H1 (cell line): Measurements from ENCODE around the gene IKZF5.

ENCODE experiments used
- EZH2 ChIP-seq: fragments of 200-600 bp; sonication (generic); IDR thresholded peaks from 2 replicates; pipeline ENCODE4 v1.7.1; 2012; ENCODE audit warnings: low read depth, mild to moderate bottlenecking, moderate library complexity, low read length, inconsistent platforms; ENCODE audit not compliant: severe bottlenecking
- TAF1 ChIP-seq: IDR thresholded peaks from 2 replicates; pipeline ENCODE4 v1.6.1; 2011; ENCODE audit warnings: mild to moderate bottlenecking, low read depth, low read length
- TF ChIP-seq, protein P1 (sequence below), 3 experiments: IDR thresholded peaks; 1 replicate in 2 of 3; 2 replicates in 1 of 3; pipeline versions ENCODE4 v1.5.1 to v1.6.1; 2011; ENCODE audit warnings: low read length in 3 of 3, mild to moderate bottlenecking in 3 of 3, inconsistent platforms in 2 of 3, low read depth in 1 of 3, moderate library complexity in 1 of 3; ENCODE audit not compliant: insufficient read depth in 1 of 3; ENCODE audit errors: control extremely low read depth in 1 of 3

DNA sequence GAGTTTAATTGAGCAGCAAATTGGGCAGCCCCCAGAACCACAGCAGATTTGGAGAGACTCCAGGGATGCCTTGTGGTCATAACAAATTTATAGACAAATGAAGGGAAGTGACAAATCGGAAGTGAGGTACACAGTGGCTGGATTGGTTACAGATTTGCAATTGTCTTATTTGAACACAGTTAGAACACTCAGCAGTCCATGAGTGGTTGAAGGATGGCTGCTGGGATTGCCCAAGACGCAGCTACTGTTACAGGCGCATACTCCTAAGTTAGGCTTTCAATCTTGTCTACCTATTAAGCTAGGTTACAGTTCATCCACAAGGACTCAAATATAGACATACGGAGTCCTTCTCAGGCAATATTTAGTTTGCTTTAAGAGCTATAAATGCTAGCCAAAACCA lies 7.6 kb upstream of the IKZF5 start:
- no peak for TF ChIP-seq EZH2
- TF ChIP-seq TAF1: no peak
- TF ChIP-seq, protein P1, sequence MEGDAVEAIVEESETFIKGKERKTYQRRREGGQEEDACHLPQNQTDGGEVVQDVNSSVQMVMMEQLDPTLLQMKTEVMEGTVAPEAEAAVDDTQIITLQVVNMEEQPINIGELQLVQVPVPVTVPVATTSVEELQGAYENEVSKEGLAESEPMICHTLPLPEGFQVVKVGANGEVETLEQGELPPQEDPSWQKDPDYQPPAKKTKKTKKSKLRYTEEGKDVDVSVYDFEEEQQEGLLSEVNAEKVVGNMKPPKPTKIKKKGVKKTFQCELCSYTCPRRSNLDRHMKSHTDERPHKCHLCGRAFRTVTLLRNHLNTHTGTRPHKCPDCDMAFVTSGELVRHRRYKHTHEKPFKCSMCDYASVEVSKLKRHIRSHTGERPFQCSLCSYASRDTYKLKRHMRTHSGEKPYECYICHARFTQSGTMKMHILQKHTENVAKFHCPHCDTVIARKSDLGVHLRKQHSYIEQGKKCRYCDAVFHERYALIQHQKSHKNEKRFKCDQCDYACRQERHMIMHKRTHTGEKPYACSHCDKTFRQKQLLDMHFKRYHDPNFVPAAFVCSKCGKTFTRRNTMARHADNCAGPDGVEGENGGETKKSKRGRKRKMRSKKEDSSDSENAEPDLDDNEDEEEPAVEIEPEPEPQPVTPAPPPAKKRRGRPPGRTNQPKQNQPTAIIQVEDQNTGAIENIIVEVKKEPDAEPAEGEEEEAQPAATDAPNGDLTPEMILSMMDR (IDR thresholded peaks at IDR 0.05; ENCODE audit: control extremely low read depth in 1 of 3, insufficient read depth in 1 of 3, low read depth in 1 of 3, low read length in 3 of 3): no peak
